K562 (cell line): Measurements from ENCODE around the gene ABHD5. TPM values are rescaled to one million over a fixed set of nuclear protein-coding genes. Genes with fewer than 3 reads are reported as not detected.

Experiments
- ATAC-seq: fragments of 200-7000 bp; cut with Tn5 transposase; 3 replicates; pipeline ENCODE4 v1.9.1; 2020; ENCODE audit warnings: moderate library complexity
- BruUV-seq: library from RNA; stranded (reverse); fragments of 400-500 nt; replicated peaks from 2 replicates; lab custom pipeline; 2021; lab: Mats Ljungman, UMichigan
- CTCF ChIA-PET: fragments of 300-600 bp; formaldehyde crosslinking; extraction: SDS; loops from one replicate; lab custom pipeline; 2021; ENCODE audit warnings: low intra/inter-chr PET ratio; lab: Yijun Ruan, JAX
- POLR2A ChIA-PET: fragments of 300-600, 350-650 bp; sonication (Branson Sonifier 250); formaldehyde crosslinking; extraction: SDS; loops from one replicate; lab custom pipeline; 2021; ENCODE audit warnings: antibody characterized with exemption, inconsistent platforms; lab: Yijun Ruan, JAX
- DNase-seq, 4 experiments: peaks; one replicate each; pipeline versions ENCODE4 v3.0.0 to v3.0.0-alpha.2; 2011 to 2018; ENCODE audit warnings: low spot score in 3 of 4, mixed read lengths in 3 of 4; ENCODE audit errors: extremely low read depth in 1 of 4
- FAIRE-seq: peaks from 2 replicates; lab custom pipeline; 2011; peaks lifted over from hg19 to GRCh38; lab: Jason Lieb, UNC
- H2AFZ ChIP-seq: 2 replicates; pipeline ENCODE4 v1.6.0; 2011; ENCODE audit warnings: low read depth, low read length, control low read depth, inconsistent platforms
- H3K27ac ChIP-seq: fragments of 200-600 bp; 3 replicates; pipeline ENCODE4 v1.8.0; 2011; ENCODE audit warnings: low read depth, mild to moderate bottlenecking, control low read depth, inconsistent platforms, low read length, moderate library complexity, mixed read lengths; ENCODE audit errors: extremely low read depth
- H3K27me3 ChIP-seq, 2 experiments: fragments of 300-600 bp in 1 of 2; 2 replicates in 1 of 2; 3 replicates in 1 of 2; pipeline versions ENCODE4 v1.6.0 to v1.8.0; 2011; ENCODE audit warnings: inconsistent platforms in 2 of 2, low read length in 2 of 2, mild to moderate bottlenecking in 1 of 2, mixed read lengths in 1 of 2, moderate library complexity in 1 of 2; ENCODE audit not compliant: control insufficient read depth in 2 of 2, insufficient read depth in 2 of 2
- H3K36me3 ChIP-seq: fragments of 300-600 bp; 3 replicates; pipeline ENCODE4 v1.8.0; 2011; ENCODE audit warnings: mild to moderate bottlenecking, low read length, inconsistent platforms; ENCODE audit not compliant: control insufficient read depth, insufficient read depth
- H3K4me1 ChIP-seq, 2 experiments: fragments of 200-600 bp in 1 of 2; replicated peaks in 1 of 2; 2 replicates in 1 of 2; 3 replicates in 1 of 2; pipeline versions ENCODE4 v1.5.1 to v1.8.0; 2011; ENCODE audit warnings: inconsistent platforms in 2 of 2, low read length in 2 of 2, mild to moderate bottlenecking in 1 of 2, mixed read lengths in 1 of 2, moderate library complexity in 1 of 2; ENCODE audit not compliant: control insufficient read depth in 2 of 2, insufficient read depth in 2 of 2
- H3K4me2 ChIP-seq: 2 replicates; pipeline ENCODE4 v1.6.1; 2011; ENCODE audit warnings: low read length, control low read depth, inconsistent platforms, mixed read lengths; ENCODE audit not compliant: insufficient read depth
- H3K4me3 ChIP-seq: fragments of 200-600 bp; sonication (generic), shearing (Covaris generic); 2 replicates; pipeline ENCODE4 v1.5.1; 2016; ENCODE audit warnings: control low read depth, inconsistent platforms
- H3K79me2 ChIP-seq: fragments of 200-600 bp; 3 replicates; pipeline ENCODE4 v1.8.0; 2011; ENCODE audit warnings: low read length, inconsistent platforms; ENCODE audit not compliant: control insufficient read depth, insufficient read depth
- H3K9ac ChIP-seq, 2 experiments: 2 replicates each; pipeline versions ENCODE4 v1.6.0 to v1.6.1; 2011; ENCODE audit warnings: low read depth in 2 of 2, low read length in 2 of 2, control low read depth in 1 of 2, inconsistent platforms in 1 of 2, mild to moderate bottlenecking in 1 of 2, mixed read lengths in 1 of 2; ENCODE audit not compliant: insufficient read depth in 1 of 2
- H3K9me1 ChIP-seq: one replicate; pipeline ENCODE4 v1.6.0; 2011; ENCODE audit warnings: inconsistent platforms, mild to moderate bottlenecking, low read length, moderate library complexity; ENCODE audit not compliant: control insufficient read depth, insufficient read depth
- H3K9me3 ChIP-seq: replicated peaks from 2 replicates; pipeline ENCODE4 v1.5.1; 2011; ENCODE audit warnings: low read depth, low read length, inconsistent platforms; ENCODE audit not compliant: control insufficient read depth, insufficient read depth
- H4K20me1 ChIP-seq: replicated peaks from 2 replicates; pipeline ENCODE4 v1.6.1; 2011; ENCODE audit warnings: low read length, inconsistent platforms, mixed read lengths; ENCODE audit not compliant: control insufficient read depth, insufficient read depth
- MEF2D ChIP-seq: conservative IDR thresholded peaks from 2 replicates; pipeline ENCODE4 v1.6.1; 2016; ENCODE audit warnings: low read depth, missing genetic modification characterization, missing compliant biosample characterization
- POLR2AphosphoS5 ChIP-seq: IDR thresholded peaks from 2 replicates; pipeline ENCODE4 v1.6.1; 2011; ENCODE audit warnings: mild to moderate bottlenecking, low read depth, low read length, moderate library complexity; ENCODE audit not compliant: control insufficient read depth, insufficient read depth
- WGBS: fragments of 100-300 bp; shearing (Covaris generic); methylation state at CpG from one replicate; pipeline ENCODE4 v1.1.6; 2016; ENCODE audit warnings: low coverage, mixed read lengths; ENCODE audit not compliant: insufficient coverage; ENCODE audit errors: missing lambda C conversion rate; 5-methylcytosine and 5-hydroxymethylcytosine counted together
- in situ Hi-C: fragments of 300-500 bp; cut with MboI; formaldehyde crosslinking; loops from 4 replicates; pipeline ENCODE4 v1.15.0; 2018; ENCODE audit warnings: inconsistent platforms, mixed read lengths
- intact Hi-C: fragments of 100-400 bp; cut with micrococcal nuclease; formaldehyde crosslinking; loops from 2 replicates; pipeline ENCODE4 v1.14.2; 2022
- polyA plus RNA-seq, 8 experiments: library from polyadenylated mRNA; depleted of rRNA in 4 of 8; stranded (reverse) in 5 of 8; unstranded in 3 of 8; fragments of >200 nt; fragmentation: Nextera tagmentation in 2 of 8; fragmentation: Illumina TruSeq in 1 of 8; extraction: Ambion mirVana in 2 of 8; extraction: Trizol in 1 of 8; gene quantifications; 2 replicates each; pipeline versions ENCODE4 v1.2.1 to v1.2.3, GENCODE V29; 2011 to 2014; ENCODE audit warnings: inconsistent platforms in 1 of 8, missing spikeins in 1 of 8
- total RNA-seq, 7 experiments: library from RNA; depleted of rRNA in 6 of 7; stranded (reverse); fragments of >200 nt in 6 of 7; fragmentation: Illumina TruSeq in 2 of 7; extraction: Trizol in 2 of 7; gene quantifications; 2 replicates each; pipeline versions ENCODE4 v1.2.1 to v1.2.3, GENCODE V29; 2011 to 2021; ENCODE audit warnings: low replicate concordance in 1 of 7
- TF ChIP-seq, protein P1 (sequence below): fragments of 450-650 bp; IDR thresholded peaks from 2 replicates; pipeline ENCODE4 v1.6.1; 2016; ENCODE audit warnings: mild to moderate bottlenecking, moderate library complexity

Gene ABHD5
- total and polyA plus RNA-seq, 9 of the 15 experiments (the other 6 are each of a cell fraction or from before 2014, with no cell fraction given) = 27.8 to 61.7 (median 39.9) TPM

DNA sequence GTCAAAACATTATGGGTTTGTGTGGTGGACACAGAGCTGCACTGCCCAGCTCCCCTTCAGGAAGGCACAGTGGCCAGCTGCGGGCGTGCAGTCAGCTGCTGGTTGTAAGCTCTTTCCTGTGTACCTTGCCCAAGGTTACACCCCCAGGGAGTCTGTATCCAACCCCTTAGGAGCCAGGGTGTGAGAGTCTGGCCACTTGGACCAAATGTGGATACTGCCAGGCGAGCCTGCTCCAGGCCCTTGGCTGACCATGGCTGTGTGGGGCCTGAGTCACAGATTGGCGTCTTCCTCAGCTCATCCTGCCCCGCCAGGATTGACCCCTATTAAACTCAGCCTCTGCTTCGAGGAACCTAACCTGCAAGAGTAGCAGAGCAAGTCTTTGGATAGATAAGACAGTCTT lies 56.9 kb downstream of the ABHD5 start:
- H3K9me1 ChIP-seq = no peaks in the 10 kb centered on the region
- intact Hi-C loops = no loop called here
- in situ Hi-C loops = no loop called here
- no peaks in the 10 kb centered on the region; a peak in 2 of 5 replicates for H3K4me1 ChIP-seq
- FAIRE-seq = no peak
- ChIA-PET CTCF (no interaction called here), POLR2A (interaction anchor here (0.9 kb wide), 1 partner anchor 14 kb away, joined by 3 read pairs; no protein-coding TSS in a partner anchor)
- no TSS peak for BruUV-seq
- H2AFZ ChIP-seq = peak overlapping the region; percentile 16
- peak; percentile 36 for ATAC-seq
- 13% methylated on average over 6 of the region's 6 CpGs for WGBS
- no peak overlapping the region for H3K4me3 ChIP-seq
- peak overlapping the region in 1 of 2 experiments; percentile 47; a peak in 1 of 4 replicates for H3K9ac ChIP-seq
- no peaks in the 10 kb centered on the region for H3K79me2 ChIP-seq
- DNase-seq = no peak
- H3K4me2 ChIP-seq = no peak overlapping the region
- H3K9me3 ChIP-seq = no peaks in the 10 kb centered on the region
- no peaks in the 10 kb centered on the region for H4K20me1 ChIP-seq
- no peaks in the 10 kb centered on the region for H3K36me3 ChIP-seq
- H3K27ac ChIP-seq = no peak overlapping the region
- H3K27me3 ChIP-seq = peaks cover 0 to 13% of the 10 kb centered on the region in 2 experiments; a peak in 3 of 5 replicates
- TF ChIP-seq MEF2D (tag) (no peak), POLR2AphosphoS5 (no peak)
- TF ChIP-seq, protein P1, sequence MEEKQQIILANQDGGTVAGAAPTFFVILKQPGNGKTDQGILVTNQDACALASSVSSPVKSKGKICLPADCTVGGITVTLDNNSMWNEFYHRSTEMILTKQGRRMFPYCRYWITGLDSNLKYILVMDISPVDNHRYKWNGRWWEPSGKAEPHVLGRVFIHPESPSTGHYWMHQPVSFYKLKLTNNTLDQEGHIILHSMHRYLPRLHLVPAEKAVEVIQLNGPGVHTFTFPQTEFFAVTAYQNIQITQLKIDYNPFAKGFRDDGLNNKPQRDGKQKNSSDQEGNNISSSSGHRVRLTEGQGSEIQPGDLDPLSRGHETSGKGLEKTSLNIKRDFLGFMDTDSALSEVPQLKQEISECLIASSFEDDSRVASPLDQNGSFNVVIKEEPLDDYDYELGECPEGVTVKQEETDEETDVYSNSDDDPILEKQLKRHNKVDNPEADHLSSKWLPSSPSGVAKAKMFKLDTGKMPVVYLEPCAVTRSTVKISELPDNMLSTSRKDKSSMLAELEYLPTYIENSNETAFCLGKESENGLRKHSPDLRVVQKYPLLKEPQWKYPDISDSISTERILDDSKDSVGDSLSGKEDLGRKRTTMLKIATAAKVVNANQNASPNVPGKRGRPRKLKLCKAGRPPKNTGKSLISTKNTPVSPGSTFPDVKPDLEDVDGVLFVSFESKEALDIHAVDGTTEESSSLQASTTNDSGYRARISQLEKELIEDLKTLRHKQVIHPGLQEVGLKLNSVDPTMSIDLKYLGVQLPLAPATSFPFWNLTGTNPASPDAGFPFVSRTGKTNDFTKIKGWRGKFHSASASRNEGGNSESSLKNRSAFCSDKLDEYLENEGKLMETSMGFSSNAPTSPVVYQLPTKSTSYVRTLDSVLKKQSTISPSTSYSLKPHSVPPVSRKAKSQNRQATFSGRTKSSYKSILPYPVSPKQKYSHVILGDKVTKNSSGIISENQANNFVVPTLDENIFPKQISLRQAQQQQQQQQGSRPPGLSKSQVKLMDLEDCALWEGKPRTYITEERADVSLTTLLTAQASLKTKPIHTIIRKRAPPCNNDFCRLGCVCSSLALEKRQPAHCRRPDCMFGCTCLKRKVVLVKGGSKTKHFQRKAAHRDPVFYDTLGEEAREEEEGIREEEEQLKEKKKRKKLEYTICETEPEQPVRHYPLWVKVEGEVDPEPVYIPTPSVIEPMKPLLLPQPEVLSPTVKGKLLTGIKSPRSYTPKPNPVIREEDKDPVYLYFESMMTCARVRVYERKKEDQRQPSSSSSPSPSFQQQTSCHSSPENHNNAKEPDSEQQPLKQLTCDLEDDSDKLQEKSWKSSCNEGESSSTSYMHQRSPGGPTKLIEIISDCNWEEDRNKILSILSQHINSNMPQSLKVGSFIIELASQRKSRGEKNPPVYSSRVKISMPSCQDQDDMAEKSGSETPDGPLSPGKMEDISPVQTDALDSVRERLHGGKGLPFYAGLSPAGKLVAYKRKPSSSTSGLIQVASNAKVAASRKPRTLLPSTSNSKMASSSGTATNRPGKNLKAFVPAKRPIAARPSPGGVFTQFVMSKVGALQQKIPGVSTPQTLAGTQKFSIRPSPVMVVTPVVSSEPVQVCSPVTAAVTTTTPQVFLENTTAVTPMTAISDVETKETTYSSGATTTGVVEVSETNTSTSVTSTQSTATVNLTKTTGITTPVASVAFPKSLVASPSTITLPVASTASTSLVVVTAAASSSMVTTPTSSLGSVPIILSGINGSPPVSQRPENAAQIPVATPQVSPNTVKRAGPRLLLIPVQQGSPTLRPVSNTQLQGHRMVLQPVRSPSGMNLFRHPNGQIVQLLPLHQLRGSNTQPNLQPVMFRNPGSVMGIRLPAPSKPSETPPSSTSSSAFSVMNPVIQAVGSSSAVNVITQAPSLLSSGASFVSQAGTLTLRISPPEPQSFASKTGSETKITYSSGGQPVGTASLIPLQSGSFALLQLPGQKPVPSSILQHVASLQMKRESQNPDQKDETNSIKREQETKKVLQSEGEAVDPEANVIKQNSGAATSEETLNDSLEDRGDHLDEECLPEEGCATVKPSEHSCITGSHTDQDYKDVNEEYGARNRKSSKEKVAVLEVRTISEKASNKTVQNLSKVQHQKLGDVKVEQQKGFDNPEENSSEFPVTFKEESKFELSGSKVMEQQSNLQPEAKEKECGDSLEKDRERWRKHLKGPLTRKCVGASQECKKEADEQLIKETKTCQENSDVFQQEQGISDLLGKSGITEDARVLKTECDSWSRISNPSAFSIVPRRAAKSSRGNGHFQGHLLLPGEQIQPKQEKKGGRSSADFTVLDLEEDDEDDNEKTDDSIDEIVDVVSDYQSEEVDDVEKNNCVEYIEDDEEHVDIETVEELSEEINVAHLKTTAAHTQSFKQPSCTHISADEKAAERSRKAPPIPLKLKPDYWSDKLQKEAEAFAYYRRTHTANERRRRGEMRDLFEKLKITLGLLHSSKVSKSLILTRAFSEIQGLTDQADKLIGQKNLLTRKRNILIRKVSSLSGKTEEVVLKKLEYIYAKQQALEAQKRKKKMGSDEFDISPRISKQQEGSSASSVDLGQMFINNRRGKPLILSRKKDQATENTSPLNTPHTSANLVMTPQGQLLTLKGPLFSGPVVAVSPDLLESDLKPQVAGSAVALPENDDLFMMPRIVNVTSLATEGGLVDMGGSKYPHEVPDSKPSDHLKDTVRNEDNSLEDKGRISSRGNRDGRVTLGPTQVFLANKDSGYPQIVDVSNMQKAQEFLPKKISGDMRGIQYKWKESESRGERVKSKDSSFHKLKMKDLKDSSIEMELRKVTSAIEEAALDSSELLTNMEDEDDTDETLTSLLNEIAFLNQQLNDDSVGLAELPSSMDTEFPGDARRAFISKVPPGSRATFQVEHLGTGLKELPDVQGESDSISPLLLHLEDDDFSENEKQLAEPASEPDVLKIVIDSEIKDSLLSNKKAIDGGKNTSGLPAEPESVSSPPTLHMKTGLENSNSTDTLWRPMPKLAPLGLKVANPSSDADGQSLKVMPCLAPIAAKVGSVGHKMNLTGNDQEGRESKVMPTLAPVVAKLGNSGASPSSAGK = no peak
